ENCODE data around the gene PEPD.
A peak's percentile ranks its signal among the peaks of the same experiment; 100 is the strongest.

Gene PEPD

DNA sequence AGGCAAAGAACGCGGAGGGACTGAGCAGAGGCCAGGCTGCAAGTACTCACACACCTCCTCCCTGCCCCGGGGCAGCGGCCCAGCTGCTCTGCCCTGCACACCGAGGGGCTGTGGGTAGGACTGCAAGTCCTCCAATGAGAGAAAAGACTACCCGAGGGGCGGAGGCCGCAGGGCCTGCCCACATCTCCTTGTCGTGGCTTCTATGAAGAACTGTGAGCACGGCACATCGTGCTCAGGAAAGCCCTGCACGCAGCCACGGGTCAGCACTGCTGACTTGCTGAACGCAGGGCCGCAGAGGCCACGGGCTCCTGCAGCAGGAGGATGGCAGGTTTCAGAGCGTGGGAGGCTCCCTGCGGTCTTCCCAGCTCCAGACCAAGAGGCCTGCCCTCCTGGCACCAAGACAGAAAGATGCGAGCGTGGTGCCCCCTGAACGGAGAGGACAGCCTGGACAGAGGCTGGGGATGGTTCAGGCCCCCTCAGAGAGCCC lies 110.6 kb downstream of the PEPD start:
- TF ChIP-seq, protein P1, sequence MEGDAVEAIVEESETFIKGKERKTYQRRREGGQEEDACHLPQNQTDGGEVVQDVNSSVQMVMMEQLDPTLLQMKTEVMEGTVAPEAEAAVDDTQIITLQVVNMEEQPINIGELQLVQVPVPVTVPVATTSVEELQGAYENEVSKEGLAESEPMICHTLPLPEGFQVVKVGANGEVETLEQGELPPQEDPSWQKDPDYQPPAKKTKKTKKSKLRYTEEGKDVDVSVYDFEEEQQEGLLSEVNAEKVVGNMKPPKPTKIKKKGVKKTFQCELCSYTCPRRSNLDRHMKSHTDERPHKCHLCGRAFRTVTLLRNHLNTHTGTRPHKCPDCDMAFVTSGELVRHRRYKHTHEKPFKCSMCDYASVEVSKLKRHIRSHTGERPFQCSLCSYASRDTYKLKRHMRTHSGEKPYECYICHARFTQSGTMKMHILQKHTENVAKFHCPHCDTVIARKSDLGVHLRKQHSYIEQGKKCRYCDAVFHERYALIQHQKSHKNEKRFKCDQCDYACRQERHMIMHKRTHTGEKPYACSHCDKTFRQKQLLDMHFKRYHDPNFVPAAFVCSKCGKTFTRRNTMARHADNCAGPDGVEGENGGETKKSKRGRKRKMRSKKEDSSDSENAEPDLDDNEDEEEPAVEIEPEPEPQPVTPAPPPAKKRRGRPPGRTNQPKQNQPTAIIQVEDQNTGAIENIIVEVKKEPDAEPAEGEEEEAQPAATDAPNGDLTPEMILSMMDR (IDR thresholded peaks at IDR 0.05), result no peak
- TF ChIP-seq ZFX (IDR thresholded peaks at IDR 0.05; ENCODE audit: borderline replicate concordance), result no peak

DNA sequence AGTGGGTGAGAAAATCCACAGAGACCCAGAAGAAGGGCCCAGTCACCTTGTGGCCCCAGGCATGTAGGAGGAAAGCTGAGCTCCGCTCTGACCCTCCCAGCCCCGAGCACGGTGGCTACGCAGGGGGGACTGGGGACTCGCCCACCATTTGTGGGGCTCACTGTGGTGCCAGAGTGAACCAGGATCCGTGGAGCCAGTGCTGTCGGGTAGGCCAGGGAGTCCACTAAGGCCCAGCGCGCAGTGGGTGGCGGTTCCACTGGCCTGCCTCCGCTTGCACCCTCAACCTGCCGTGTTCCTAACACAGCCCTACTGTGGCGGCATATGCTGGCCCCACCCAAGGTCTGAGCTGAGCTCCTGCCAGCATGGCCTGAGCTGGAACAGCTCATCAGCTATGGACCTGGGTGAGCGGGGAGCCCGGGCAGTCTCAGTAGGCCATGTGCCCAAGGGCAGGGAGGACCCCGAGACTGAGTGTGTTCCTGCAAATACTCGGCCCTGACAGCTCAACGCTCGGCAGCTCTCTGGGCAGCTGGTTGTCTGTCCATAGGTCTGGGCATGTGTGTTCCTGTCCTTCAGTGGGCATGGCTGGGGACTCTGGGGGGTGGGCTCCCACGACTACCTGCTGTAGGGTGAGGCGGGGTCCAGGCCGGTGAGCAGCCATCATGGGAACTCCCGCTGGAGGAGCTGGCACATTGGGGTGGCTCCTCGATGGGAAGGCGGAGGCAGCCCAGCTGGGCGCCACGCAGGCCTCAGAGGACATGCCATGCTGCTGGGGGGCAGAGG lies 111.5 kb downstream of the PEPD start:
- TF ChIP-seq ZFX (IDR thresholded peaks at IDR 0.05; ENCODE audit: borderline replicate concordance), result no peak
- TF ChIP-seq, protein P1 (IDR thresholded peaks at IDR 0.05), result no peak
- no peak overlapping the region for H3K27ac ChIP-seq

More for the DNA sequence above, 110.6 kb downstream of the PEPD start:
- H3K27ac ChIP-seq, result no peak overlapping the region

DNA sequence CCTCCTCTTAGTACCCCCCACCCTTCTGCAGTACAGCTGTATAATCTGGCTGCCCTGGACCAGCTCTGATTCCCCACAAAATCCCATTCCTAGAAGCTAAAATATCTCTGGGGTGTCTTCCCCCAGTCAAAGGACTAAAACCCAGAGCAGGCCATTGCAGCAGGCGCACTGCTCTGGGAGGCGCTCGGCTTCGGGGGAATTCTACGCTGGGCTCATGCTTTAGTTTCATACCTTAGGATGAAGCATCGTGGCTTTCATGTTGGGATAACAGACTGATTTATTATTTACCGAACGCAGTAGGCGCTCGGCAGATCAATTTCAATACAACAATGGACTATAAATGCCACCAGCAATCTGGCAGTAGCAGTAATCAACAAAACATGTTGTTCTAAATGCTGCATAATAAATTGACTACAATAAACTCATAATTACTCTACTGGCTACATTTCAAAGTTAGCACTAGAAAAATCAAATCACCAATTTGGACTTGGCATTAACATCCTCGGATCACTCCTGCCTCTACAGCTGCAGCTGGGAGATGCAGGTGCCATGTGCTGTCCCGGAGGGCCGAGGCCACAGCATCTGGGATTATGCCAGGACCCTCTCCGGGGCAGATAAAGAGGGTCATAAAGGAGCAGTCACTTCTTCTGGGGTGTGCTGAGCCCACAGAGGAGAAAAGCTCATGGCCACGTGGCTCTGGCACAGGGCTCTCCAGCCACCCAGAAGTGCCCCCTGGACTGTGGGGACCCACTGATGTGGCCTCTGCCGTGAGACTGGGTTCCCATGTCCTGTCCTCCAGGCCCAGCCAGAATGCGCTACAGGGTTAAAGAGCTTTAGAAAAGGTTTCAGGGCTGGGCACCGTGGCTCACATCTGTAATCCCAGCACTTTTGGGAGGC lies 112.8 kb downstream of the PEPD start:
- H3K27ac ChIP-seq, result no peak overlapping the region
- TF ChIP-seq, protein P1 (IDR thresholded peaks at IDR 0.05), result no peak
- TF ChIP-seq ZFX (IDR thresholded peaks at IDR 0.05; ENCODE audit: borderline replicate concordance), result no peak

DNA sequence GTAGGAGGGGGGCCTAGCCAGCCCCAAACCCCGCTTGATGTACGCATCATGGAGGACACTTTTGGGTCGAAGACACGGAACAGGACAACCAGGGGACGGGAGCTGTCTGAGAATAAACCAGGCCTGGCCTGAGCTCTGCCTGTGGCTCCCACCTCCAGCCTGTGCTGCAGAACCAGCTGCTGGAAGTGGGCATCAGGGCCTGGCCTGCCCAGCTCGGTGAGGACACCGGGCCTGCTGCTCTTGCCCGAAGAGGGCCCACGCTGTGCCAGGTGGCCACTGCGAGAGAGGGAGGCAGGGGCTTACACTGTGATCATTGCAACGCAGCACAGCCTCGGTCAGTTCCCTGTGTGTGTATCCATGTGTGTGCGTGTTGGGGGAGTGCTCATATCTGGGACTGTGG lies 113.5 kb downstream of the PEPD start:
- TF ChIP-seq, protein P1 (IDR thresholded peaks at IDR 0.05), result no peak
- TF ChIP-seq ZFX (IDR thresholded peaks at IDR 0.05; ENCODE audit: borderline replicate concordance), result no peak
- no peak overlapping the region for H3K27ac ChIP-seq

DNA sequence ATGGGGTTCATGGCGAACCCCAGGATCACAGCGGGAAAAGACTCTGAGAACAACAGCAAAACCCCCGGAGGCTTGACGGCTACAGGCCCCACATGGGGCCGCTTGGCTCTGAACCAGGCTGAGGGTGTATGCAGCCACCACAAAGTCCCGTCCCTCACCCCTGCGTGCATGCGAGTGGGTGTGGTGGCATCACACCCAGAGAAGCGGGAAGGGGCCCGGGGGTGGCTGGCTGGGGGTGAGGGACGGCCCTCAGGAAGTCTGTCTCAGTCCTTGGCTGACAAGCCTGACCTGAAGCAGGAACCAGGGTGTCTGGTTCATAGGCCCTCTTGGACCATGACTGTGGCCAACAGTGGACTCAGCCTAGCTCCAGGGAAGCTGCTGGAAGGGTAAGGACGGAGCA lies 113.9 kb downstream of the PEPD start:
- H3K27ac ChIP-seq, result no peak overlapping the region
- no peak for TF ChIP-seq ZFX (IDR thresholded peaks at IDR 0.05; ENCODE audit: borderline replicate concordance)
- TF ChIP-seq, protein P1 (IDR thresholded peaks at IDR 0.05), result no peak

DNA sequence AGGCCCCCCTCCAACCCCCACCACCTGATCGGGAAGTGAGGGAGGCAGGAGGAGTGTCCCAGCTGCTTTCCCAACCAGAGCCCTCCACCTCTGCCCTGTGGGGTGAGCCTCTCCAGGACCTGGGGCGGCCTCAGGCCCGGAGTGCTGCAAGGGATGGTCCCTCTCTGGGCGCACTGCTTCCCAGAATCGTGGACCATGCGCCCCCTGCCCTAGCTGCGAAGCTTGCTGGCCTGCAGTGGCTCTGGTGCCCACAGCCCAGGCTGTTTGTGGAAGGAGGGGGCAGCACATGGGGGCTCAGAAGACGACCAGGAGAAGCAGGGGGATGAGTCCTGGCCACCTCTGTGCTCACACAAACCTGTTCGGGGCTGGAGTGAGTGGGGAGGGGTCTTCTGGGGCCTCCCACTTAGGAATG lies 114.4 kb downstream of the PEPD start:
- TF ChIP-seq, protein P1 (IDR thresholded peaks at IDR 0.05), result peak; percentile 66
- TF ChIP-seq ZFX (IDR thresholded peaks at IDR 0.05; ENCODE audit: borderline replicate concordance), result no peak
- H3K27ac ChIP-seq, result no peak overlapping the region
